ENCODE measurements around the gene RYR2. TPM values are rescaled to one million over a fixed set of nuclear protein-coding genes. Genes with fewer than 3 reads are reported as not detected.

The RYR2 gene
- total RNA-seq, 4 donors from 2014 or later, result 0.88 to 8.4 (median 5.5) TPM

- TF ChIP-seq CTCF (IDR thresholded peaks at IDR 0.05) (no peak), POLR2A (IDR thresholded peaks at IDR 0.05) (no peak)
- no peak overlapping the region for H3K27ac ChIP-seq
- no peak overlapping the region for H3K4me3 ChIP-seq
- H3K9me3 ChIP-seq, result no peaks in the 10 kb centered on the region
- no peaks in the 10 kb centered on the region for H3K4me1 ChIP-seq
- intact Hi-C loops (cut with DNase I; ENCODE audit: low total_unique reads), result no loop called here
- H3K27me3 ChIP-seq, result no peaks in the 10 kb centered on the region
- H3K36me3 ChIP-seq, result no peaks in the 10 kb centered on the region
- DNase-seq, result no peak
Measured at GRCh38 chr1:237191403-237191802, 149.4 kb downstream of the RYR2 start.

GRCh38 chr1:237197470-237198425 is 155.8 kb downstream of the RYR2 start:
- no peak for TF ChIP-seq CTCF (IDR thresholded peaks at IDR 0.05)
- no peak for TF ChIP-seq POLR2A (IDR thresholded peaks at IDR 0.05)
- intact Hi-C loops (cut with DNase I; ENCODE audit: low total_unique reads), result no loop called here
- no peaks in the 10 kb centered on the region for H3K36me3 ChIP-seq
- no peaks in the 10 kb centered on the region for H3K9me3 ChIP-seq
- no peaks in the 10 kb centered on the region for H3K27me3 ChIP-seq
- H3K27ac ChIP-seq, result no peak overlapping the region
- H3K4me1 ChIP-seq, result no peaks in the 10 kb centered on the region
- no peak overlapping the region for H3K4me3 ChIP-seq
- no peak for DNase-seq

- no peak for DNase-seq
Measured at GRCh38 chr1:237199026-237199425, 157.0 kb downstream of the RYR2 start.

GRCh38 chr1:237201155-237201554 is 159.2 kb downstream of the RYR2 start:
- H3K4me1 ChIP-seq, result peaks cover 0 to 5% of the 10 kb centered on the region in 2 donors
- no peak for TF ChIP-seq CTCF (IDR thresholded peaks at IDR 0.05)
- TF ChIP-seq POLR2A (IDR thresholded peaks at IDR 0.05), result no peak
- H3K27ac ChIP-seq, result no peak overlapping the region
- H3K9me3 ChIP-seq, result no peaks in the 10 kb centered on the region
- DNase-seq, result no peak
- no peak overlapping the region for H3K4me3 ChIP-seq
- H3K27me3 ChIP-seq, result no peaks in the 10 kb centered on the region
- intact Hi-C loops (cut with DNase I; ENCODE audit: low total_unique reads), result no loop called here
- no peaks in the 10 kb centered on the region for H3K36me3 ChIP-seq

More at GRCh38 chr1:237199026-237199425, 157.0 kb downstream of the RYR2 start:
- H3K27me3 ChIP-seq, result no peaks in the 10 kb centered on the region
- no peak overlapping the region for H3K4me3 ChIP-seq
- intact Hi-C loops (cut with DNase I; ENCODE audit: low total_unique reads), result no loop called here
- no peaks in the 10 kb centered on the region for H3K4me1 ChIP-seq
- no peak overlapping the region for H3K27ac ChIP-seq
- H3K9me3 ChIP-seq, result no peaks in the 10 kb centered on the region
- TF ChIP-seq POLR2A (IDR thresholded peaks at IDR 0.05), result no peak
- TF ChIP-seq CTCF (IDR thresholded peaks at IDR 0.05), result no peak
- no peaks in the 10 kb centered on the region for H3K36me3 ChIP-seq

GRCh38 chr1:237204841-237205240 is 162.9 kb downstream of the RYR2 start:
- Histone ChIP-seq H3K27me3 (no peaks in the 10 kb centered on the region), H3K9me3 (no peaks in the 10 kb centered on the region), H3K36me3 (no peaks in the 10 kb centered on the region), H3K4me1 (peaks cover 0 to 5% of the 10 kb centered on the region in 2 donors), H3K27ac (no peak overlapping the region), H3K4me3 (no peak overlapping the region)
- intact Hi-C loops (cut with DNase I; ENCODE audit: low total_unique reads), result no loop called here
- TF ChIP-seq POLR2A (IDR thresholded peaks at IDR 0.05) (no peak), CTCF (IDR thresholded peaks at IDR 0.05) (no peak)
- no peak for DNase-seq
